IMR-90 (cell line): ENCODE measurements around the gene ASTN2. TPM values are rescaled to one million over a fixed set of nuclear protein-coding genes. Genes with fewer than 3 reads are reported as not detected.
A peak's percentile ranks its signal among the peaks of the same experiment; 100 is the strongest.

Source experiments
- ATAC-seq: fragments of 200-7000 bp; cut with Tn5 transposase; 2 replicates; pipeline ENCODE4 v1.9.1; 2020; ENCODE audit warnings: low read depth, mild to moderate bottlenecking, moderate library complexity
- BruUV-seq: library from RNA; stranded (reverse); fragments of 400-500 nt; replicated peaks from 2 replicates; lab custom pipeline; 2021; lab: Mats Ljungman, UMichigan
- CTCF ChIA-PET: fragments of 300-600 bp; formaldehyde crosslinking; extraction: SDS; loops from one replicate; lab custom pipeline; 2021; ENCODE audit warnings: antibody characterized with exemption; lab: Yijun Ruan, JAX
- POLR2A ChIA-PET: fragments of 300-600 bp; sonication (Branson Sonifier 250); formaldehyde crosslinking; loops from one replicate; lab custom pipeline; 2022; ENCODE audit warnings: antibody characterized with exemption; ENCODE audit not compliant: unreplicated experiment; lab: Charles Lee
- DNase-seq: peaks from one replicate; pipeline ENCODE4 v3.0.0; 2013
- H2AFZ ChIP-seq: replicated peaks from 2 replicates; pipeline ENCODE3; 2013; ENCODE audit warnings: low read length, mild to moderate bottlenecking; ENCODE audit not compliant: poor library complexity
- H2AK5ac ChIP-seq: 2 replicates; pipeline ENCODE4 v1.6.1; 2013; ENCODE audit warnings: low read depth, low read length, inconsistent platforms
- H2AK9ac ChIP-seq: replicated peaks from 2 replicates; pipeline ENCODE3; 2013; ENCODE audit warnings: mild to moderate bottlenecking, low read depth, low read length, moderate library complexity; ENCODE audit not compliant: poor library complexity
- H2BK120ac ChIP-seq: 2 replicates; pipeline ENCODE4 v1.6.1; 2013; ENCODE audit warnings: low read depth, low read length, inconsistent platforms
- H2BK15ac ChIP-seq: 3 replicates; pipeline ENCODE4 v1.6.1; 2013; ENCODE audit warnings: low read depth, low read length, inconsistent platforms
- H2BK20ac ChIP-seq: 2 replicates; pipeline ENCODE4 v1.6.1; 2013; ENCODE audit warnings: low read depth, mild to moderate bottlenecking, inconsistent platforms, low read length, moderate library complexity
- H2BK5ac ChIP-seq: 2 replicates; pipeline ENCODE4 v1.6.1; 2013; ENCODE audit warnings: mild to moderate bottlenecking, low read depth, low read length, inconsistent platforms; ENCODE audit not compliant: poor library complexity, severe bottlenecking
- H3K14ac ChIP-seq: replicated peaks from 2 replicates; pipeline ENCODE4 v1.6.1; 2013; ENCODE audit warnings: low read depth, low read length, inconsistent platforms
- H3K18ac ChIP-seq: 2 replicates; pipeline ENCODE4 v1.6.1; 2013; ENCODE audit warnings: low read depth, low read length, control low read depth
- H3K23ac ChIP-seq: 2 replicates; pipeline ENCODE4 v1.6.1; 2013; ENCODE audit warnings: low read depth, low read length, inconsistent platforms
- H3K27ac ChIP-seq: 2 replicates; pipeline ENCODE4 v1.5.1; 2013; ENCODE audit warnings: mild to moderate bottlenecking, control low read depth, low read length; ENCODE audit not compliant: insufficient read depth
- H3K27me3 ChIP-seq: 2 replicates; pipeline ENCODE4 v1.6.1; 2013; ENCODE audit warnings: low read length; ENCODE audit not compliant: control insufficient read depth, insufficient read depth
- H3K36me3 ChIP-seq: 2 replicates; pipeline ENCODE4 v1.6.1; 2013; ENCODE audit warnings: low read length, mixed read lengths; ENCODE audit not compliant: control insufficient read depth, insufficient read depth
- H3K4ac ChIP-seq: 2 replicates; pipeline ENCODE4 v1.6.1; 2013; ENCODE audit warnings: low read depth, low read length, inconsistent platforms
- H3K4me1 ChIP-seq: 2 replicates; pipeline ENCODE4 v1.6.1; 2013; ENCODE audit warnings: low read length, mixed read lengths; ENCODE audit not compliant: control insufficient read depth, insufficient read depth
- H3K4me2 ChIP-seq: 2 replicates; pipeline ENCODE4 v1.6.1; 2013; ENCODE audit warnings: low read depth, mild to moderate bottlenecking, control low read depth, low read length, moderate library complexity
- H3K4me3 ChIP-seq: 2 replicates; pipeline ENCODE4 v1.5.1; 2013; ENCODE audit warnings: low read depth, mild to moderate bottlenecking, control low read depth, low read length, moderate library complexity; ENCODE audit not compliant: insufficient read depth
- H3K56ac ChIP-seq: 2 replicates; pipeline ENCODE4 v1.6.1; 2013; ENCODE audit warnings: low read length, inconsistent platforms; ENCODE audit not compliant: insufficient read depth; ENCODE audit errors: extremely low read depth
- H3K79me1 ChIP-seq, 2 experiments: 2 replicates each; pipeline ENCODE4 v1.6.1; 2013; ENCODE audit warnings: low read length in 2 of 2, inconsistent platforms in 1 of 2, low read depth in 1 of 2
- H3K9ac ChIP-seq: 2 replicates; pipeline ENCODE4 v1.6.1; 2013; ENCODE audit warnings: low read depth, low read length, control low read depth
- H3K9me1 ChIP-seq: 2 replicates; pipeline ENCODE4 v1.6.1; 2013; ENCODE audit warnings: low read length, inconsistent platforms; ENCODE audit not compliant: insufficient read depth
- H3K9me3 ChIP-seq: 2 replicates; pipeline ENCODE4 v1.6.1; 2013; ENCODE audit warnings: low read length; ENCODE audit not compliant: control insufficient read depth, insufficient read depth
- H4K20me1 ChIP-seq: 2 replicates; pipeline ENCODE4 v1.6.1; 2013; ENCODE audit warnings: low read length, inconsistent platforms; ENCODE audit not compliant: insufficient read depth
- H4K5ac ChIP-seq: 2 replicates; pipeline ENCODE4 v1.6.1; 2013; ENCODE audit warnings: mild to moderate bottlenecking, low read depth, low read length, control low read depth
- H4K8ac ChIP-seq, 2 experiments: 2 replicates each; pipeline ENCODE4 v1.6.1; 2013; ENCODE audit warnings: low read depth in 2 of 2, low read length in 2 of 2, control low read depth in 1 of 2, inconsistent platforms in 1 of 2
- H4K91ac ChIP-seq: 2 replicates; pipeline ENCODE4 v1.6.1; 2013; ENCODE audit warnings: low read depth, low read length, inconsistent platforms; ENCODE audit not compliant: insufficient read depth
- BHLHE40 ChIP-seq: fragments of 150-350 bp; IDR thresholded peaks from 2 replicates; pipeline ENCODE4 v1.6.1; 2016; ENCODE audit warnings: mild to moderate bottlenecking, low read depth, low read length
- CEBPB ChIP-seq: IDR thresholded peaks from 2 replicates; pipeline ENCODE4 v1.6.1; 2012; ENCODE audit warnings: low read depth, low read length, improper control_type of control experiment
- CHD1 ChIP-seq: IDR thresholded peaks from 2 replicates; pipeline ENCODE4 v1.6.1; 2012; ENCODE audit warnings: low read depth, low read length, improper control_type of control experiment
- ELK1 ChIP-seq: fragments of 150-350 bp; IDR thresholded peaks from 2 replicates; pipeline ENCODE4 v1.6.1; 2016; ENCODE audit warnings: low read depth, mild to moderate bottlenecking, low read length, moderate library complexity, borderline replicate concordance
- FOS ChIP-seq: fragments of 150-350 bp; IDR thresholded peaks from 2 replicates; pipeline ENCODE4 v1.6.1; 2016; ENCODE audit warnings: low read depth, low read length
- MAFK ChIP-seq: IDR thresholded peaks from 2 replicates; pipeline ENCODE4 v1.6.1; 2012; ENCODE audit warnings: low read depth, low read length, improper control_type of control experiment
- MXI1 ChIP-seq: IDR thresholded peaks from 2 replicates; pipeline ENCODE4 v1.6.1; 2012; ENCODE audit warnings: low read depth, mild to moderate bottlenecking, low read length, moderate library complexity, borderline replicate concordance
- NFE2L2 ChIP-seq: fragments of 150-350 bp; IDR thresholded peaks from 2 replicates; pipeline ENCODE4 v1.6.1; 2016; ENCODE audit warnings: low read depth, mild to moderate bottlenecking, low read length
- POLR2A ChIP-seq: IDR thresholded peaks from 2 replicates; pipeline ENCODE4 v1.6.1; 2012; ENCODE audit warnings: mild to moderate bottlenecking, low read depth, low read length
- RAD21 ChIP-seq: IDR thresholded peaks from 2 replicates; pipeline ENCODE4 v1.6.1; 2012; ENCODE audit warnings: low read length, improper control_type of control experiment
- RCOR1 ChIP-seq: IDR thresholded peaks from 2 replicates; pipeline ENCODE4 v1.6.1; 2012; ENCODE audit warnings: mild to moderate bottlenecking, low read length, improper control_type of control experiment; ENCODE audit not compliant: insufficient replicate concordance
- RFX5 ChIP-seq: IDR thresholded peaks from 2 replicates; pipeline ENCODE4 v1.8.0; 2012; ENCODE audit warnings: low read depth, mild to moderate bottlenecking, low read length, moderate library complexity
- SMC3 ChIP-seq: fragments of 150-350 bp; IDR thresholded peaks from 2 replicates; pipeline ENCODE4 v1.6.1; 2016; ENCODE audit warnings: low read depth, mild to moderate bottlenecking, antibody characterized with exemption, low read length, moderate library complexity
- WGBS, 2 experiments: methylation state at CpG; one replicate each; pipeline versions ENCODE4 v1.1.5 to v1.1.7; 2013; ENCODE audit warnings: missing lambda C conversion rate in 2 of 2; ENCODE audit not compliant: insufficient read length in 1 of 2; ENCODE audit errors: extremely low coverage in 2 of 2; 5-methylcytosine and 5-hydroxymethylcytosine counted together
- dilution Hi-C: fragments of 300-500 bp; cut with HindIII; formaldehyde crosslinking; loops from one replicate; pipeline ENCODE4 v1.14.3; 2018; ENCODE audit warnings: low sequenced_read_pairs; ENCODE audit not compliant: unreplicated experiment
- in situ Hi-C: fragments of 300-500 bp; cut with MboI; formaldehyde crosslinking; loops from 3 replicates; pipeline ENCODE4 v1.14.3; 2019; ENCODE audit warnings: low sequenced_read_pairs, inconsistent platforms, mixed read lengths
- intact Hi-C: fragments of 100-400 bp; cut with micrococcal nuclease; formaldehyde crosslinking; loops from 2 replicates; pipeline ENCODE4 v1.10.0; 2022
- polyA plus RNA-seq, 3 experiments: library from polyadenylated mRNA; depleted of rRNA; stranded (reverse); fragments of >200 nt; gene quantifications; 2 replicates each; pipeline ENCODE4 v1.2.3, GENCODE V29; 2012; ENCODE audit warnings: low replicate concordance in 1 of 3
- total RNA-seq: library from RNA; depleted of rRNA; stranded (reverse); fragments of >200 nt; gene quantifications from 2 replicates; pipeline ENCODE4 v1.2.3, GENCODE V29; 2012
- TF ChIP-seq, protein P1 (sequence below): fragments of 150-350 bp; IDR thresholded peaks from 2 replicates; pipeline ENCODE4 v1.6.1; 2017; ENCODE audit warnings: mild to moderate bottlenecking, antibody characterized with exemption, low read length, low read depth
- TF ChIP-seq, protein P2 (sequence below): conservative IDR thresholded peaks from 2 replicates; pipeline ENCODE4 v1.5.1; 2012; ENCODE audit warnings: mild to moderate bottlenecking, low read depth, low read length, improper control_type of control experiment

The ASTN2 gene
- total and polyA plus RNA-seq, 2 of the 4 experiments (the other 2 are of a cell fraction), result 3.8 to 6.8 TPM

- H3K9me3 ChIP-seq, result no peaks in the 10 kb centered on the region; the same call in 1 of the 2 replicates
- H3K9ac ChIP-seq, result no peak overlapping the region
- ATAC-seq (no peak), DNase-seq (peak; percentile 57)
- in situ Hi-C loops, result no loop called here
- H3K4me1 ChIP-seq, result no peaks in the 10 kb centered on the region
- intact Hi-C loops, result no loop called here
- H3K23ac ChIP-seq, result no peak overlapping the region
- no CpG with 5 or more reads among the region's 1 CpG for WGBS, 2 experiments
- no peak overlapping the region for H3K4me2 ChIP-seq
- H2BK120ac ChIP-seq, result no peak overlapping the region
- dilution Hi-C loops, result no loop called here
- no peaks in the 10 kb centered on the region for H3K36me3 ChIP-seq
- H3K4me3 ChIP-seq, result no peak overlapping the region
- H2AFZ ChIP-seq, result no peak overlapping the region
- no peaks in the 10 kb centered on the region for H4K20me1 ChIP-seq
- H3K14ac ChIP-seq, result no peak overlapping the region
- no peak overlapping the region for H4K91ac ChIP-seq
- POLR2A ChIA-PET, result no interaction called here
- CTCF ChIA-PET, result no interaction called here
- no TSS peak for BruUV-seq
- no peak overlapping the region for H3K18ac ChIP-seq
- H4K8ac ChIP-seq, result no peak overlapping the region
- H2BK15ac ChIP-seq, result no peak overlapping the region
- H2AK5ac ChIP-seq, result no peak overlapping the region
- H3K4ac ChIP-seq, result no peak overlapping the region
- H2AK9ac ChIP-seq, result no peak overlapping the region
- H2BK5ac ChIP-seq, result no peak overlapping the region
- TF ChIP-seq CEBPB (no peak), MXI1 (no peak), BHLHE40 (no peak), MAFK (no peak), ELK1 (no peak), CHD1 (no peak), RCOR1 (no peak), RAD21 (no peak), NFE2L2 (no peak), FOS (no peak), RFX5 (no peak), POLR2A (no peak), SMC3 (no peak)
- TF ChIP-seq, protein P1, sequence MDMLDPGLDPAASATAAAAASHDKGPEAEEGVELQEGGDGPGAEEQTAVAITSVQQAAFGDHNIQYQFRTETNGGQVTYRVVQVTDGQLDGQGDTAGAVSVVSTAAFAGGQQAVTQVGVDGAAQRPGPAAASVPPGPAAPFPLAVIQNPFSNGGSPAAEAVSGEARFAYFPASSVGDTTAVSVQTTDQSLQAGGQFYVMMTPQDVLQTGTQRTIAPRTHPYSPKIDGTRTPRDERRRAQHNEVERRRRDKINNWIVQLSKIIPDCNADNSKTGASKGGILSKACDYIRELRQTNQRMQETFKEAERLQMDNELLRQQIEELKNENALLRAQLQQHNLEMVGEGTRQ, result no peak
- TF ChIP-seq, protein P2, sequence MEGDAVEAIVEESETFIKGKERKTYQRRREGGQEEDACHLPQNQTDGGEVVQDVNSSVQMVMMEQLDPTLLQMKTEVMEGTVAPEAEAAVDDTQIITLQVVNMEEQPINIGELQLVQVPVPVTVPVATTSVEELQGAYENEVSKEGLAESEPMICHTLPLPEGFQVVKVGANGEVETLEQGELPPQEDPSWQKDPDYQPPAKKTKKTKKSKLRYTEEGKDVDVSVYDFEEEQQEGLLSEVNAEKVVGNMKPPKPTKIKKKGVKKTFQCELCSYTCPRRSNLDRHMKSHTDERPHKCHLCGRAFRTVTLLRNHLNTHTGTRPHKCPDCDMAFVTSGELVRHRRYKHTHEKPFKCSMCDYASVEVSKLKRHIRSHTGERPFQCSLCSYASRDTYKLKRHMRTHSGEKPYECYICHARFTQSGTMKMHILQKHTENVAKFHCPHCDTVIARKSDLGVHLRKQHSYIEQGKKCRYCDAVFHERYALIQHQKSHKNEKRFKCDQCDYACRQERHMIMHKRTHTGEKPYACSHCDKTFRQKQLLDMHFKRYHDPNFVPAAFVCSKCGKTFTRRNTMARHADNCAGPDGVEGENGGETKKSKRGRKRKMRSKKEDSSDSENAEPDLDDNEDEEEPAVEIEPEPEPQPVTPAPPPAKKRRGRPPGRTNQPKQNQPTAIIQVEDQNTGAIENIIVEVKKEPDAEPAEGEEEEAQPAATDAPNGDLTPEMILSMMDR, result no peak
- H2BK20ac ChIP-seq, result no peak overlapping the region
- H3K56ac ChIP-seq, result no peak overlapping the region
- no peaks in the 10 kb centered on the region for H3K79me1 ChIP-seq
- H3K27ac ChIP-seq, result no peak overlapping the region
- no peaks in the 10 kb centered on the region for H3K9me1 ChIP-seq
- H3K27me3 ChIP-seq, result no peaks in the 10 kb centered on the region
- no peak overlapping the region for H4K5ac ChIP-seq
Measured at GRCh38 chr9:117153021-117153420, 261.8 kb downstream of the ASTN2 start.
